ENCODE results near the gene ZMYM2.

ZMYM2 gene

GRCh38 chr13:20132052-20132634 is 173.6 kb downstream of the ZMYM2 start:
- no peak overlapping the region for H3K4me2 ChIP-seq (ENCODE audit: insufficient read depth, low read length)
- peaks cover 19% of the 10 kb centered on the region for H3K27me3 ChIP-seq (ENCODE audit: insufficient read depth, low read length, poor library complexity)
- no peak overlapping the region for H2AFZ ChIP-seq (ENCODE audit: low read depth, low read length)
- H3K36me3 ChIP-seq (ENCODE audit: insufficient read depth, low read length), result no peaks in the 10 kb centered on the region
- H3K79me2 ChIP-seq (ENCODE audit: insufficient read depth, low read length), result no peaks in the 10 kb centered on the region
- ATAC-seq (ENCODE audit: insufficient read depth, low read depth) (no peak), DNase-seq (no peak)
- H3K9ac ChIP-seq (ENCODE audit: low read depth, low read length), result no peak overlapping the region
- H3K4me1 ChIP-seq (ENCODE audit: insufficient read depth, low read length), result peaks cover 16% of the 10 kb centered on the region
- H3K4me3 ChIP-seq (ENCODE audit: low read depth in 1 of 2, low read length in 2 of 2), result no peak overlapping the region
- TF ChIP-seq EZH2 (IDR thresholded peaks at IDR 0.05; ENCODE audit: borderline replicate concordance, low read depth, low read length, severe bottlenecking) (no peak), CTCF (IDR thresholded peaks at IDR 0.05; ENCODE audit: borderline replicate concordance, extremely low read depth, low read length, poor library complexity, severe bottlenecking) (no peak)
- no peak overlapping the region for H3K27ac ChIP-seq (ENCODE audit: low read length)
- no peaks in the 10 kb centered on the region for H4K20me1 ChIP-seq (ENCODE audit: insufficient read depth, low read length)
- no peaks in the 10 kb centered on the region for H3K9me3 ChIP-seq (ENCODE audit: insufficient read depth, low read length, severe bottlenecking)

- Histone ChIP-seq H3K36me3 (ENCODE audit: insufficient read depth, low read length) (no peaks in the 10 kb centered on the region), H3K4me2 (ENCODE audit: insufficient read depth, low read length) (no peak overlapping the region), H3K9ac (ENCODE audit: low read depth, low read length) (no peak overlapping the region), H3K27me3 (ENCODE audit: insufficient read depth, low read length, poor library complexity) (peaks cover 4% of the 10 kb centered on the region), H3K4me3 (ENCODE audit: low read depth in 1 of 2, low read length in 2 of 2) (no peak overlapping the region), H3K9me3 (ENCODE audit: insufficient read depth, low read length, severe bottlenecking) (no peaks in the 10 kb centered on the region), H4K20me1 (ENCODE audit: insufficient read depth, low read length) (no peaks in the 10 kb centered on the region), H3K27ac (ENCODE audit: low read length) (no peak overlapping the region), H3K79me2 (ENCODE audit: insufficient read depth, low read length) (no peaks in the 10 kb centered on the region), H2AFZ (ENCODE audit: low read depth, low read length) (no peak overlapping the region), H3K4me1 (ENCODE audit: insufficient read depth, low read length) (no peaks in the 10 kb centered on the region)
- no peak for ATAC-seq (ENCODE audit: insufficient read depth, low read depth)
- no peak for DNase-seq
- TF ChIP-seq CTCF (IDR thresholded peaks at IDR 0.05; ENCODE audit: borderline replicate concordance, extremely low read depth, low read length, poor library complexity, severe bottlenecking), result no peak
- no peak for TF ChIP-seq EZH2 (IDR thresholded peaks at IDR 0.05; ENCODE audit: borderline replicate concordance, low read depth, low read length, severe bottlenecking)
Observed at GRCh38 chr13:20134732-20135131, 176.2 kb downstream of the ZMYM2 start.

- peaks cover 4% of the 10 kb centered on the region for H3K27me3 ChIP-seq (ENCODE audit: insufficient read depth, low read length, poor library complexity)
- H3K9ac ChIP-seq (ENCODE audit: low read depth, low read length), result no peak overlapping the region
- H3K79me2 ChIP-seq (ENCODE audit: insufficient read depth, low read length), result no peaks in the 10 kb centered on the region
- no peak overlapping the region for H3K4me3 ChIP-seq (ENCODE audit: low read depth in 1 of 2, low read length in 2 of 2)
- H3K36me3 ChIP-seq (ENCODE audit: insufficient read depth, low read length), result no peaks in the 10 kb centered on the region
- no peak overlapping the region; the same call in 1 of the 2 replicates for H2AFZ ChIP-seq (ENCODE audit: low read depth, low read length)
- DNase-seq (no peak), ATAC-seq (ENCODE audit: insufficient read depth, low read depth) (no peak)
- no peaks in the 10 kb centered on the region for H3K9me3 ChIP-seq (ENCODE audit: insufficient read depth, low read length, severe bottlenecking)
- H3K27ac ChIP-seq (ENCODE audit: low read length), result no peak overlapping the region
- no peaks in the 10 kb centered on the region for H3K4me1 ChIP-seq (ENCODE audit: insufficient read depth, low read length)
- no peak overlapping the region for H3K4me2 ChIP-seq (ENCODE audit: insufficient read depth, low read length)
- TF ChIP-seq CTCF (IDR thresholded peaks at IDR 0.05; ENCODE audit: borderline replicate concordance, extremely low read depth, low read length, poor library complexity, severe bottlenecking) (no peak), EZH2 (IDR thresholded peaks at IDR 0.05; ENCODE audit: borderline replicate concordance, low read depth, low read length, severe bottlenecking) (no peak)
- H4K20me1 ChIP-seq (ENCODE audit: insufficient read depth, low read length), result no peaks in the 10 kb centered on the region
Observed at GRCh38 chr13:20136781-20137703, 178.5 kb downstream of the ZMYM2 start.
